ENCODE results near the gene CDH13.

Gene CDH13

GRCh38 chr16:83269541-83269940 lies 642.8 kb downstream of the CDH13 start:
- ChIA-PET POLR2A (no interaction called here), CTCF (no interaction called here)
- no peak for TF ChIP-seq CTCF (IDR thresholded peaks at IDR 0.05; ENCODE audit: control extremely low read depth, extremely low read depth, low read depth, missing control alignments)
- no peak for DNase-seq (ENCODE audit: extremely low spot score)

GRCh38 chr16:83270061-83270460 lies 643.3 kb downstream of the CDH13 start:
- no peak for TF ChIP-seq CTCF (IDR thresholded peaks at IDR 0.05; ENCODE audit: control extremely low read depth, extremely low read depth, low read depth, missing control alignments)

GRCh38 chr16:83270640-83271039 lies 643.9 kb downstream of the CDH13 start:
- ChIA-PET CTCF (no interaction called here), POLR2A (no interaction called here)
- DNase-seq (ENCODE audit: extremely low spot score), result no peak
- TF ChIP-seq CTCF (IDR thresholded peaks at IDR 0.05; ENCODE audit: control extremely low read depth, extremely low read depth, low read depth, missing control alignments), result no peak

More at GRCh38 chr16:83270061-83270460, 643.3 kb downstream of the CDH13 start:
- ChIA-PET CTCF (no interaction called here), POLR2A (no interaction called here)
- no peak for DNase-seq (ENCODE audit: extremely low spot score)

DNA sequence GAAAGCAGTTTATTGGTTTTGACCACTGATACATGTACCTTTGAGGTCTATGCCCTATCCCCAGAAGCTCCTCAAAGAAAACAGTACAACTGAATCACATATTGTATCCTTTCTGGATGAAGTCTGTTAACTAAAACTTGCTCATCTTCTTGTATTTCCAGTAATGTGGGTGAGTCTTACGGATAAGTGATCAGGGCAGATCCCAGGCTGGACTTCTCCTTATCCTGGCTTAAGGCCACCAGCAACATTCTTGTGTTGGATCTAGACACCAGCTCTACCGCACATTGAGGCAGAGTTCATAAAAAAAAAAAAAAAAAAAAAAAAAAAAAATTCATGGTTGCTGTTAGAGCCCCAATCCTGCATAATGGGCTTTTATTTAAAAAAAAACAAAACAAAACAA lies 644.4 kb downstream of the CDH13 start:
- no peak for DNase-seq (ENCODE audit: extremely low spot score)
- CTCF ChIA-PET, result no interaction called here
- POLR2A ChIA-PET, result no interaction called here
- no peak for TF ChIP-seq CTCF (IDR thresholded peaks at IDR 0.05; ENCODE audit: control extremely low read depth, extremely low read depth, low read depth, missing control alignments)

DNA sequence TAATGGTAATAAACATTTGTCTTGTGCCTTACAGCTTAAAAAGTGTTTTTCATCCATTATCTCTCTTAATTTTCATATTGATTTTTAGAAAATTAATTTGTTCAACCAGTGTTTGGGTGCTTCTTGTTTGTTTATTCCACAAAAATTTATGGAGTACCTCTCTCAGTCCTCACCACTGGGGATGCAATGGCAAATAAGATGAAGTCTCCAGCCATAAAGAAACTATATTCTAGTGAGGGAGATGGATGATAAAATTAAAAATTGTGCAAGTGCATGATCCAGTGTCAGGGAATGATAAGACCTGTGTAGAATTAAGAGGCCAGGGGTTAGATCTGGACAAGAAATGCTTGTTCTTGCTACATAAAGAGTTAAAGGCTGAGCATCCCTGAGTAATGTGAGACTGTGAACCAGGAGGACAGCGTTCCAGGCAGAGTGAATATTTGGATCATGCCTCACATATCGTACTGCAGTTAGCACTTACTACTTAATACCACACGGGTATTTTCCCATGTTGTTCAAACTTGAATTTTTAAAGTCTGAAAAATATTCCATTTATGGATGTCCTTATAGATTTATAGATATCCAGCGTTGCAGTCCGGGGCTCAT lies 645.3 kb downstream of the CDH13 start:
- ChIA-PET CTCF (no interaction called here), POLR2A (no interaction called here)
- TF ChIP-seq CTCF (IDR thresholded peaks at IDR 0.05; ENCODE audit: control extremely low read depth, extremely low read depth, low read depth, missing control alignments), result no peak
- no peak for DNase-seq (ENCODE audit: extremely low spot score)

DNA sequence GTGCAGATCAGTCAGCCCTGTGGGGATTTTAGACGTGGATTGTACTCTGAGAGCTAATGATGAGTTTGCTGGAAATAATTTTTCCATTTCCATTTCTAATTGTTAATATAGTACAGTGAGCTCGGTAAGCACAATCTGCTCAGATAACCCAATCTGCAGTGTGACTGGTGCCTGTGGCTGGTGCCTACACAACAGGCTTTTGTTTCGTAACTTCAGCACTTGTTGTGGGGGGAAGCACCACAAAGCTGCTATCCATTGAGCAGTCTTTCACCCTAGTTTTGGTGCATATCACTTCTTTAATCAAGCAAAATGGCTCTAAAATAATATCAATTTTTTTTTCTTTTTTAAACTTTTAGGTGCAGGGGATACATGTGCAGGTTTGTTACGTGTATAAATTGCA lies 646.1 kb downstream of the CDH13 start:
- POLR2A ChIA-PET, result no interaction called here
- CTCF ChIA-PET, result interaction anchor here (1.5 kb wide), 1 partner anchor 92 kb away, joined by 3 read pairs; no protein-coding TSS in a partner anchor
- no peak for TF ChIP-seq CTCF (IDR thresholded peaks at IDR 0.05; ENCODE audit: control extremely low read depth, extremely low read depth, low read depth, missing control alignments)
- no peak for DNase-seq (ENCODE audit: extremely low spot score)

Measured in GM10248 (cell line).